Endothelial cell of umbilical vein (primary cell): ENCODE measurements around the gene FANCF. TPM values are rescaled to one million over a fixed set of nuclear protein-coding genes. Genes with fewer than 3 reads are reported as not detected.

Source experiments
- BruUV-seq: library from RNA; stranded (reverse); fragments of 400-500 nt; replicated peaks from 2 replicates; lab custom pipeline; 2021; lab: Mats Ljungman, UMichigan
- CTCF ChIA-PET: fragments of 300-600, 350-600 bp; sonication (Branson Sonifier 250); formaldehyde crosslinking; loops from one replicate; lab custom pipeline; 2021; ENCODE audit warnings: antibody characterized with exemption, inconsistent platforms; lab: Charles Lee
- POLR2A ChIA-PET: fragments of 300-600, 350-600 bp; sonication (Branson Sonifier 250); formaldehyde crosslinking; loops from one replicate; lab custom pipeline; 2021; ENCODE audit warnings: antibody characterized with exemption, inconsistent platforms; lab: Charles Lee
- DNase-seq: peaks from one replicate; pipeline ENCODE4 v3.0.0-alpha.2; 2011; ENCODE audit warnings: low read depth, low spot score
- FAIRE-seq: peaks from 2 replicates; lab custom pipeline; 2011; peaks lifted over from hg19 to GRCh38; lab: Jason Lieb, UNC
- H2AFZ ChIP-seq: 2 replicates; pipeline ENCODE4 v1.6.0; 2012; ENCODE audit warnings: low read depth, low read length, control low read depth, inconsistent platforms
- H3K27ac ChIP-seq: 2 replicates; pipeline ENCODE4 v1.5.1; 2011; ENCODE audit warnings: low read depth, mild to moderate bottlenecking, control low read depth, low read length, moderate library complexity; ENCODE audit not compliant: insufficient read depth
- H3K27me3 ChIP-seq, 2 experiments: 2 replicates each; pipeline versions ENCODE4 v1.6.0 to v1.6.1; 2011; ENCODE audit warnings: low read length in 2 of 2, mixed read lengths in 1 of 2; ENCODE audit not compliant: control insufficient read depth in 2 of 2, insufficient read depth in 2 of 2
- H3K36me3 ChIP-seq, 2 experiments: 2 replicates in 1 of 2; 3 replicates in 1 of 2; pipeline ENCODE4 v1.5.1; 2011; ENCODE audit warnings: low read length in 2 of 2, mild to moderate bottlenecking in 1 of 2, moderate library complexity in 1 of 2; ENCODE audit not compliant: control insufficient read depth in 2 of 2, insufficient read depth in 2 of 2; ENCODE audit errors: extremely low read depth in 1 of 2
- H3K4me1 ChIP-seq: 3 replicates; pipeline ENCODE4 v1.5.1; 2011; ENCODE audit warnings: mild to moderate bottlenecking, low read length; ENCODE audit not compliant: control insufficient read depth, insufficient read depth; ENCODE audit errors: extremely low read depth
- H3K4me2 ChIP-seq: 2 replicates; pipeline ENCODE4 v1.6.1; 2011; ENCODE audit warnings: low read length, control low read depth, mixed read lengths; ENCODE audit not compliant: insufficient read depth
- H3K4me3 ChIP-seq, 3 experiments: fragments of 200-600 bp in 1 of 3; sonication (generic), shearing (Covaris generic) in 1 of 3; replicated peaks in 1 of 3; 2 replicates each; pipeline ENCODE4 v1.5.1; 2011 to 2016; ENCODE audit warnings: control low read depth in 3 of 3, low read length in 3 of 3, mild to moderate bottlenecking in 2 of 3, inconsistent platforms in 1 of 3, low read depth in 1 of 3, moderate library complexity in 1 of 3; ENCODE audit not compliant: insufficient read depth in 1 of 3
- H3K79me2 ChIP-seq: 2 replicates; pipeline ENCODE4 v1.6.0; 2012; ENCODE audit warnings: low read length, inconsistent platforms; ENCODE audit not compliant: control insufficient read depth, insufficient read depth
- H3K9ac ChIP-seq: replicated peaks from 2 replicates; pipeline ENCODE3; 2011; ENCODE audit warnings: low read length, control low read depth; ENCODE audit not compliant: insufficient read depth; ENCODE audit errors: extremely low read depth
- H3K9me1 ChIP-seq: replicated peaks from 3 replicates; pipeline ENCODE4 v1.6.0; 2011; ENCODE audit warnings: mild to moderate bottlenecking, low read length; ENCODE audit not compliant: control insufficient read depth, insufficient read depth; ENCODE audit errors: extremely low read depth
- H3K9me3 ChIP-seq: replicated peaks from 2 replicates; pipeline ENCODE4 v1.5.1; 2012; ENCODE audit warnings: low read length, inconsistent platforms; ENCODE audit not compliant: control insufficient read depth, insufficient read depth
- H4K20me1 ChIP-seq: replicated peaks from 2 replicates; pipeline ENCODE3; 2011; ENCODE audit warnings: mild to moderate bottlenecking, low read length; ENCODE audit not compliant: control insufficient read depth, insufficient read depth; ENCODE audit errors: extremely low read depth
- EZH2 ChIP-seq: IDR thresholded peaks from 2 replicates; pipeline ENCODE4 v1.6.1; 2012; ENCODE audit warnings: borderline replicate concordance, low read depth, mild to moderate bottlenecking, moderate library complexity, low read length, inconsistent platforms; ENCODE audit not compliant: severe bottlenecking
- FOS ChIP-seq: IDR thresholded peaks from 2 replicates; pipeline ENCODE4 v1.6.1; 2011; ENCODE audit warnings: mild to moderate bottlenecking, low read length, moderate library complexity, borderline replicate concordance; ENCODE audit not compliant: insufficient read depth
- GATA2 ChIP-seq: IDR thresholded peaks from 2 replicates; pipeline ENCODE4 v1.7.0; 2011; ENCODE audit warnings: low read depth, mild to moderate bottlenecking, moderate library complexity, mixed read lengths, low read length; ENCODE audit not compliant: insufficient read length, insufficient read depth
- JUN ChIP-seq: IDR thresholded peaks from 2 replicates; pipeline ENCODE4 v1.6.1; 2011; ENCODE audit warnings: borderline replicate concordance, low read depth; ENCODE audit not compliant: insufficient read length, insufficient read depth
- MYC ChIP-seq: IDR thresholded peaks from one replicate; pipeline ENCODE4 v1.6.1; 2011; ENCODE audit warnings: mild to moderate bottlenecking, low read depth, low read length
- POLR2A ChIP-seq: IDR thresholded peaks from 2 replicates; pipeline ENCODE4 v1.6.1; 2012; ENCODE audit warnings: low read depth, mild to moderate bottlenecking, control low read depth, low read length
- POLR2AphosphoS5 ChIP-seq: IDR thresholded peaks from 2 replicates; pipeline ENCODE4 v1.6.1; 2012; ENCODE audit warnings: low read depth, mild to moderate bottlenecking, control low read depth, low read length, moderate library complexity; ENCODE audit not compliant: insufficient read depth
- dilution Hi-C: fragments of 300-500 bp; cut with MboI; formaldehyde crosslinking; loops from one replicate; pipeline ENCODE4 v1.15.0; 2019; ENCODE audit warnings: low sequenced_read_pairs; ENCODE audit not compliant: extremely low pct_ligation_motif_present
- intact Hi-C: fragments of 100-400 bp; cut with micrococcal nuclease; formaldehyde crosslinking; loops from one replicate; pipeline ENCODE4 v1.10.0; 2022
- polyA plus RNA-seq, 4 experiments: library from polyadenylated mRNA; depleted of rRNA in 3 of 4; stranded (reverse) in 3 of 4; unstranded in 1 of 4; fragments of >200 nt; gene quantifications; 2 replicates each; pipeline versions ENCODE4 v1.2.1 to v1.2.3, GENCODE V29; 2011 to 2012; ENCODE audit warnings: missing spikeins in 1 of 4
- total RNA-seq: library from RNA; stranded (reverse); gene quantifications from 2 replicates; pipeline ENCODE4 v1.2.3, GENCODE V29; 2021
- TF ChIP-seq, protein P1 (sequence below): IDR thresholded peaks from 2 replicates; pipeline ENCODE4 v1.6.1; 2011; ENCODE audit not compliant: insufficient read depth, insufficient read length
- TF ChIP-seq, protein P2 (sequence below), 2 donors: IDR thresholded peaks; 1 replicate in 1 of 2; 2 replicates in 1 of 2; pipeline ENCODE4 v1.5.1; 2011; ENCODE audit warnings: low read length in 2 of 2, mild to moderate bottlenecking in 2 of 2, moderate library complexity in 2 of 2, control low read depth in 1 of 2, inconsistent platforms in 1 of 2, low read depth in 1 of 2; ENCODE audit not compliant: insufficient read depth in 1 of 2; ENCODE audit errors: extremely low read depth in 1 of 2

The FANCF gene
- total and polyA plus RNA-seq, 2 donors (not counting 3 experiments of a cell fraction or from before 2014, with no cell fraction given), result 2.6 to 7.6 TPM

DNA sequence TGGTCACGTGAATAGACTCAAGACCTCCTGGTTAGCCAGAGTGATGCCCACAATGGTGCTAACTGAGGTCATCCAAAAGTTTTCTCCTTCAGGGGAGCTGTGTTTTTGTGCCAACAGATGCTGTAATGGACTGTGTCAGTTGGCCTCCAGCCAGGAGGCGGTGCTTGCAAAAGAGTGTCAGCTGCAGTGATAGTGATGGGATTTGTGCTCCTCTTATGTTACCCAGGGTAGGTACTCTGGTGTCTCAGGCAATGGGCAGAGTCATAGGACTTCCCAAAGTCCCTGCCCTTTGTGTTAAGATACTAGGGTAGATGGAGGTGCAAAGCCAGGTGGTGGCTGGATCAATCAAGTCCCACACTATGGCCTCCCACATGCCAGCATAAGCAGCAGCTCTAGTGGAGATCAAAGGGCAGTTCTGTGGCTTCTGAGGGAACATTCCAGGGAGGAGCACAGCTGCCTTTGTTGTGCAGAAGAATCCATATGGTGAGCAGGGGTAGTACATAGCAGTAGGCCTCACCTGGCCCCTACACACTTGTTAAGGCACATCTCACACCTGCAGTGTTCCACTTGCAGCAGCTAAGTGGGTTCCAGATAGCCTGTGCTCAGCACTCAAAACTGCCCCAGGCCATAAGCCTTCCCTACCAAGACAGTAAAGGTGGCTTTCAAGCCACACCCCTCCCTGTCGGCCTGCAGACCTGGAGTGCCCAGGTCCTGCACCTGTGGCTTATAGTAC is 9.4 kb upstream of the FANCF start:
- Histone ChIP-seq H3K27me3 (no peaks in the 10 kb centered on the region), H3K9ac (no peak overlapping the region), H3K9me1 (no peaks in the 10 kb centered on the region), H3K9me3 (no peaks in the 10 kb centered on the region), H3K4me3 (no peak overlapping the region), H3K36me3 (no peaks in the 10 kb centered on the region), H2AFZ (no peak overlapping the region), H4K20me1 (no peaks in the 10 kb centered on the region), H3K4me1 (no peaks in the 10 kb centered on the region), H3K79me2 (no peaks in the 10 kb centered on the region), H3K27ac (no peak overlapping the region), H3K4me2 (no peak overlapping the region)
- no peak for FAIRE-seq
- POLR2A ChIA-PET, result no interaction called here
- dilution Hi-C loops (no loop called here), intact Hi-C loops (no loop called here)
- no peak for TF ChIP-seq POLR2A
- TF ChIP-seq FOS, result no peak
- TF ChIP-seq JUN, result no peak
- no peak for TF ChIP-seq POLR2AphosphoS5
- TF ChIP-seq, protein P1, sequence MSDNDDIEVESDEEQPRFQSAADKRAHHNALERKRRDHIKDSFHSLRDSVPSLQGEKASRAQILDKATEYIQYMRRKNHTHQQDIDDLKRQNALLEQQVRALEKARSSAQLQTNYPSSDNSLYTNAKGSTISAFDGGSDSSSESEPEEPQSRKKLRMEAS, result no peak
- TF ChIP-seq MYC, result no peak
- TF ChIP-seq EZH2, result no peak
- TF ChIP-seq, protein P2, sequence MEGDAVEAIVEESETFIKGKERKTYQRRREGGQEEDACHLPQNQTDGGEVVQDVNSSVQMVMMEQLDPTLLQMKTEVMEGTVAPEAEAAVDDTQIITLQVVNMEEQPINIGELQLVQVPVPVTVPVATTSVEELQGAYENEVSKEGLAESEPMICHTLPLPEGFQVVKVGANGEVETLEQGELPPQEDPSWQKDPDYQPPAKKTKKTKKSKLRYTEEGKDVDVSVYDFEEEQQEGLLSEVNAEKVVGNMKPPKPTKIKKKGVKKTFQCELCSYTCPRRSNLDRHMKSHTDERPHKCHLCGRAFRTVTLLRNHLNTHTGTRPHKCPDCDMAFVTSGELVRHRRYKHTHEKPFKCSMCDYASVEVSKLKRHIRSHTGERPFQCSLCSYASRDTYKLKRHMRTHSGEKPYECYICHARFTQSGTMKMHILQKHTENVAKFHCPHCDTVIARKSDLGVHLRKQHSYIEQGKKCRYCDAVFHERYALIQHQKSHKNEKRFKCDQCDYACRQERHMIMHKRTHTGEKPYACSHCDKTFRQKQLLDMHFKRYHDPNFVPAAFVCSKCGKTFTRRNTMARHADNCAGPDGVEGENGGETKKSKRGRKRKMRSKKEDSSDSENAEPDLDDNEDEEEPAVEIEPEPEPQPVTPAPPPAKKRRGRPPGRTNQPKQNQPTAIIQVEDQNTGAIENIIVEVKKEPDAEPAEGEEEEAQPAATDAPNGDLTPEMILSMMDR (IDR thresholded peaks at IDR 0.05; ENCODE audit: extremely low read depth in 1 of 2, insufficient read depth in 1 of 2, low read depth in 1 of 2, low read length in 2 of 2), result no peak
- no peak for TF ChIP-seq GATA2
- CTCF ChIA-PET, result interaction anchor here (1.1 kb wide), 2 partner anchors 9 to 22 kb away, joined by 3 to 4 read pairs; no protein-coding TSS in a partner anchor
- BruUV-seq, result no TSS peak
- no peak for DNase-seq
